HCT116 (cell line): Measurements from ENCODE around the gene HEATR5B. TPM values are rescaled to one million over a fixed set of nuclear protein-coding genes. Genes with fewer than 3 reads are reported as not detected.

ENCODE experiments used
- ATAC-seq: fragments of 200-7000 bp; cut with Tn5 transposase; 2 replicates; pipeline ENCODE4 v1.9.1; 2020; ENCODE audit warnings: mild to moderate bottlenecking, moderate library complexity
- BruUV-seq: library from RNA; stranded (reverse); fragments of 400-500 nt; replicated peaks from 2 replicates; lab custom pipeline; 2021; lab: Mats Ljungman, UMichigan
- CTCF ChIA-PET: fragments of 300-600 bp; sonication (Branson Sonifier 250); formaldehyde crosslinking; loops from one replicate; lab custom pipeline; 2021; ENCODE audit warnings: antibody characterized with exemption; lab: Charles Lee
- POLR2A ChIA-PET: fragments of 300-600, 350-600 bp; sonication (Branson Sonifier 250); formaldehyde crosslinking; loops from one replicate; lab custom pipeline; 2021; ENCODE audit warnings: antibody characterized with exemption; lab: Charles Lee
- RAD21 ChIA-PET, 2 experiments: fragments of 300-600 bp; sonication (Branson Sonifier 250); formaldehyde crosslinking; loops; one replicate each; lab custom pipeline; 2023; ENCODE audit warnings: low total read pairs in 2 of 2; ENCODE audit not compliant: uncharacterized antibody in 2 of 2, unreplicated experiment in 2 of 2, low non-redundant PET in 1 of 2; lab: Charles Lee
- DNase-seq: peaks from one replicate; pipeline ENCODE4 v3.0.0-alpha.2; 2010; ENCODE audit warnings: low read depth, low spot score
- H2AFZ ChIP-seq: fragments of 200-600 bp; shearing (Covaris generic), sonication (generic); 2 replicates; pipeline ENCODE4 v1.6.1; 2017; ENCODE audit warnings: low read depth, mixed run types, mixed read lengths, antibody characterized with exemption, low read length; ENCODE audit not compliant: poor library complexity, severe bottlenecking
- H3K27ac ChIP-seq: 2 replicates; pipeline ENCODE4 v1.5.1; 2012; ENCODE audit warnings: low read depth, low read length
- H3K27me3 ChIP-seq: fragments of 200-600 bp; sonication (generic); 2 replicates; pipeline ENCODE4 v1.6.1; 2016; ENCODE audit warnings: mixed run types, low read length, mixed read lengths; ENCODE audit not compliant: insufficient read depth
- H3K36me3 ChIP-seq, 2 experiments: fragments of 200-500 bp in 1 of 2; fragments of 200-600 bp in 1 of 2; sonication (Bioruptor generic) in 1 of 2; sonication (generic) in 1 of 2; 2 replicates each; pipeline versions ENCODE4 v1.5.1 to v1.6.1; 2014 to 2016; ENCODE audit warnings: low read length in 2 of 2, inconsistent platforms in 1 of 2, mixed read lengths in 1 of 2, mixed run types in 1 of 2; ENCODE audit not compliant: insufficient read depth in 2 of 2, control insufficient read depth in 1 of 2
- H3K4me1 ChIP-seq, 2 experiments: fragments of 200-600 bp in 1 of 2; sonication (generic) in 1 of 2; 2 replicates each; pipeline versions ENCODE4 v1.5.1 to v1.6.1; 2012 to 2017; ENCODE audit warnings: low read length in 2 of 2, inconsistent platforms in 1 of 2, mild to moderate bottlenecking in 1 of 2, mixed read lengths in 1 of 2, mixed run types in 1 of 2, moderate library complexity in 1 of 2; ENCODE audit not compliant: insufficient read depth in 2 of 2, control insufficient read depth in 1 of 2
- H3K4me2 ChIP-seq: fragments of 200-600 bp; sonication (generic); 2 replicates; pipeline ENCODE4 v1.6.1; 2017; ENCODE audit warnings: mixed run types, low read length, mixed read lengths
- H3K4me3 ChIP-seq, 2 experiments: fragments of 200-600 bp in 1 of 2; sonication (generic) in 1 of 2; replicated peaks in 1 of 2; 2 replicates each; pipeline ENCODE4 v1.5.1; 2011 to 2016; ENCODE audit warnings: low read length in 2 of 2, control low read depth in 1 of 2, low read depth in 1 of 2, mild to moderate bottlenecking in 1 of 2, mixed read lengths in 1 of 2, mixed run types in 1 of 2
- H3K79me2 ChIP-seq: fragments of 200-600 bp; sonication (generic); 2 replicates; pipeline ENCODE4 v1.6.1; 2017; ENCODE audit warnings: mild to moderate bottlenecking, mixed run types, low read length, moderate library complexity, mixed read lengths; ENCODE audit not compliant: insufficient read depth
- H3K9ac ChIP-seq: fragments of 200-600 bp; sonication (generic); 2 replicates; pipeline ENCODE4 v1.6.1; 2016; ENCODE audit warnings: low read length, mixed read lengths
- H3K9me2 ChIP-seq: fragments of 200-600 bp; sonication (generic), shearing (Covaris generic); 2 replicates; pipeline ENCODE4 v1.6.1; 2017; ENCODE audit warnings: mixed run types, mild to moderate bottlenecking, moderate library complexity; ENCODE audit not compliant: insufficient read depth
- H3K9me3 ChIP-seq, 2 experiments: fragments of 200-500 bp in 1 of 2; fragments of 200-600 bp in 1 of 2; sonication (Bioruptor generic) in 1 of 2; sonication (generic) in 1 of 2; 2 replicates each; pipeline ENCODE4 v1.6.1; 2014 to 2017; ENCODE audit warnings: low read length in 2 of 2, mixed read lengths in 2 of 2, inconsistent platforms in 1 of 2, low read depth in 1 of 2, mild to moderate bottlenecking in 1 of 2, mixed run types in 1 of 2, moderate library complexity in 1 of 2; ENCODE audit not compliant: control insufficient read depth in 1 of 2, insufficient read depth in 1 of 2
- H4K20me1 ChIP-seq: fragments of 200-600 bp; sonication (generic), shearing (Covaris generic); 2 replicates; pipeline ENCODE4 v1.6.1; 2017; ENCODE audit warnings: mixed run types, mild to moderate bottlenecking, moderate library complexity; ENCODE audit not compliant: insufficient read depth
- EGR1 ChIP-seq: IDR thresholded peaks from 2 replicates; pipeline ENCODE4 v1.6.1; 2012; ENCODE audit warnings: low read depth
- JUND ChIP-seq: IDR thresholded peaks from 2 replicates; pipeline ENCODE4 v1.6.1; 2012
- MAX ChIP-seq: IDR thresholded peaks from 2 replicates; pipeline ENCODE4 v1.6.1; 2012
- POLR2A ChIP-seq: IDR thresholded peaks from 2 replicates; pipeline ENCODE4 v1.7.0; 2011; ENCODE audit warnings: borderline replicate concordance; ENCODE audit not compliant: insufficient read depth, insufficient read length; ENCODE audit errors: extremely low read depth
- RAD21 ChIP-seq: IDR thresholded peaks from 2 replicates; pipeline ENCODE4 v1.6.1; 2012; ENCODE audit warnings: low read depth, mild to moderate bottlenecking
- SP1 ChIP-seq: IDR thresholded peaks from 2 replicates; pipeline ENCODE4 v1.6.1; 2012; ENCODE audit warnings: low read depth
- TCF7L2 ChIP-seq: IDR thresholded peaks from 2 replicates; pipeline ENCODE4 v1.7.0; 2011; ENCODE audit warnings: borderline replicate concordance, inconsistent platforms; ENCODE audit not compliant: insufficient read depth, insufficient read length; ENCODE audit errors: extremely low read depth
- YY1 ChIP-seq: IDR thresholded peaks from 2 replicates; pipeline ENCODE4 v1.6.1; 2011; ENCODE audit warnings: low read length, low read depth, moderate library complexity, mild to moderate bottlenecking; ENCODE audit not compliant: insufficient replicate concordance; ENCODE audit errors: extremely low read depth
- ZBTB33 ChIP-seq: IDR thresholded peaks from 2 replicates; pipeline ENCODE4 v1.6.1; 2011; ENCODE audit warnings: mild to moderate bottlenecking, low read length, moderate library complexity; ENCODE audit not compliant: insufficient replicate concordance; ENCODE audit errors: extremely low read depth
- intact Hi-C: fragments of 100-400 bp; cut with micrococcal nuclease; formaldehyde crosslinking; loops from 2 replicates; pipeline ENCODE4 v1.10.0; 2022
- total RNA-seq: library from RNA; stranded (reverse); gene quantifications from one replicate; pipeline ENCODE4 v1.2.1, GENCODE V29; 2021; ENCODE audit not compliant: unreplicated experiment

The HEATR5B gene
- total RNA-seq, 1 experiment from 2014 or later = 10.6 TPM

GRCh38 chr2:37070931-37071330 is 13.2 kb downstream of the HEATR5B start:
- Histone ChIP-seq H3K9ac (no peak overlapping the region), H3K79me2 (no peaks in the 10 kb centered on the region), H3K27ac (no peak overlapping the region), H3K9me3 (no peaks in the 10 kb centered on the region), H3K4me2 (no peak overlapping the region), H3K27me3 (no peaks in the 10 kb centered on the region), H3K4me1 (no peaks in the 10 kb centered on the region), H3K4me3 (no peak overlapping the region), H2AFZ (no peak overlapping the region), H3K9me2 (no peaks in the 10 kb centered on the region), H4K20me1 (no peaks in the 10 kb centered on the region), H3K36me3 (peaks cover 2 to 3% of the 10 kb centered on the region in 2 experiments; a peak in 1 of 4 replicates)
- POLR2A ChIA-PET = no interaction called here
- RAD21 ChIA-PET = no interaction called here
- TF ChIP-seq YY1 = no peak
- TF ChIP-seq MAX = no peak
- TF ChIP-seq TCF7L2 = no peak
- TF ChIP-seq ZBTB33 = no peak
- TF ChIP-seq JUND = no peak
- no peak for TF ChIP-seq RAD21
- no peak for TF ChIP-seq POLR2A
- TF ChIP-seq SP1 = no peak
- TF ChIP-seq EGR1 = no peak
- BruUV-seq = no TSS peak
- CTCF ChIA-PET = no interaction called here
- DNase-seq (no peak), ATAC-seq (no peak)
- intact Hi-C loops = no loop called here
